GM18505 (cell line): ENCODE results near the gene NFYC.

Experiments
- ATAC-seq: cut with Tn5 transposase; IDR thresholded peaks from one replicate; pipeline ENCODE4 v1.9.1; 2021; ENCODE audit not compliant: unreplicated experiment
- POLR2A ChIP-seq: IDR thresholded peaks from 4 replicates; pipeline ENCODE4 v1.6.1; 2011; ENCODE audit warnings: borderline replicate concordance; ENCODE audit not compliant: insufficient read depth, insufficient read length; ENCODE audit errors: extremely low read depth

NFYC gene

DNA sequence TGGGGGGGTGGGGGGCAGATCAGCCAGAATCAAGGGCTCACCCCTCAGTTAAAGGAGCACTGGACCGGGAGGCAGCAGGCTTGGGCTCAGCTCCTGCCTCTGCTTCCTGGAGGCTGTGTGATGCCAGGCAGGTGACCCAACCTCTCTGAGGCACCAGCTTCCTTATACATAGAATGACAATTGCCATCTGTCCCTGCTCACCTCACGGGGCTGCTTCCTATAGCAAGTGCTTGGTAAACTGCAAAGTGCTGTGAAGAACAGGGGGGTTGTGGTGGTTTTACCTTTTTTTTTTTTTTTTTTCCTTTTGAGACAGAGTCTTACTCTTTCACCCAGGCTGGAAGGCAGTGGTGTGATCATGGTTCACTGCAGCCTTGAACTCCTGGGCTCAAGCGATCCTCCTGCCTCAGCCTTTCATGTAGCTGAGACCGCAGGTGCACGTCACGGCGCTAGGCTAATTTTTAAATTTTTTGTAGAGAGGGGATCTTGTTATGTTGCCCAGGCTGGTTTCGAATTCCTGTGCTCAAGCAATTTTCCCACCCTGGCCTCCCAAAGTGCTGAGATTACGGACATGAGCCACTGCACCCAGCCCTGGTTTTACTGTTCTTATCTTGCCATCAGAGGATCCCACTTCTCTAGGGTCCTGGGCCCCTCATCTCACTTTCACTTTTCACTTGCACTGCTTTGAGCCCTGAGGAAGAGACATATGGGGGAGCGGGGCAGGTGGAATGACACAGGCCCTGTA, 103.6 kb downstream of the NFYC start:
- peak; percentile 10 for TF ChIP-seq POLR2A
- no peak for ATAC-seq

- no peak for ATAC-seq
- peak; percentile 16 for TF ChIP-seq POLR2A
Observed at GRCh38 chr1:40795811-40796586, 104.5 kb downstream of the NFYC start.

DNA sequence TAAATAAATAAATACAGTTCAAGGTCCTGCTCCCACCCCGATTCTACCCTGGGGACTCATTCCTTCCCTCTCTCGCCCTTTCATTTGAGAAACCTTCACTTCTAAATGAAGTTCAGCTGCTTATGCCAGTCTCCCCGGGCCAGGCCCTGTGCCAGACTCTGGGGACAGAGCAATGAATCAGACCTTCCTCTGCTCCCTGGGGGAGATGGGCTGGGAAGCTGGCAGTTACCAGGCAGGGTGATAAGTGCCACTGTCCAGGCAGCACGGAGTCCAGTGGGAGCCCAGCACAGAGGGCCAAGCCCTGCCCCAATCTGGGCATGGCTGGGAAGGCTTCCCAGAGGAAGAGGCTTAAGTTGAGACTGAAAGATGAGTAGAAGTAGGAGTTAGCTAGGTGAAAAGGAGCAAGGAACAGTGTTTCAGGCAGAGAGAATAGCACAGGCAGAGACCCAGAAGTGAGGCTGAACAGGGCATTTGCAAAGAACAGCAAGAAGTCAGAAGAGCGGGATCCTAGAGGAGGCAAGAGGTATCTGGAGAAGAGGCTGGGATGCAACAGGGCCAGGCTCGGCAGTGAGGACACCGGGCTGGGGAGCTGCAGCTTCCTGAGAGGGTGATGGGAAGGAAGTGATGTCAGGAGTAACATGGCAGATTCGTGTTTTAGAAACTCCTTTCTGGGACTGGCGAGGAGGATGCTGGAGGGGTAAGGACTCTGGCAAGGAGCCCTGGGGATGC, 105.6 kb downstream of the NFYC start:
- ATAC-seq = no peak
- TF ChIP-seq POLR2A = no peak

DNA sequence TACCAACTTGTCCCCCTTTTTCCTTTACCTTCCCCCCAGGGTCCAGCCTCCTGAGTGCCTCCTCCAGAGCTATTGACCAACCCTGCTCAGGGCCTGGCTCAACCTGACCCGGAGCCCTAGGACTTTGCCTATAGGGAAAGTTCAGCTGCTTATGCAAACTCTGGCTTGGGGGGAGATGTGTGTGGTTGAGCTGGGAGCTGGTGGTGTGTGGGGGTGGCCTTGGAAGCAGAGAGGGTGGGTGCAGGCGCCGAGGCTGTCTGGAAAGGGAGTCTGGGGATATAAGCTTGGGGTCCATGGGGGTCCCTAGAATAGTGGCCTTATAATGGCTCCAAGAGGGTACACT, 106.1 kb downstream of the NFYC start:
- no peak for ATAC-seq
- TF ChIP-seq POLR2A = no peak

DNA sequence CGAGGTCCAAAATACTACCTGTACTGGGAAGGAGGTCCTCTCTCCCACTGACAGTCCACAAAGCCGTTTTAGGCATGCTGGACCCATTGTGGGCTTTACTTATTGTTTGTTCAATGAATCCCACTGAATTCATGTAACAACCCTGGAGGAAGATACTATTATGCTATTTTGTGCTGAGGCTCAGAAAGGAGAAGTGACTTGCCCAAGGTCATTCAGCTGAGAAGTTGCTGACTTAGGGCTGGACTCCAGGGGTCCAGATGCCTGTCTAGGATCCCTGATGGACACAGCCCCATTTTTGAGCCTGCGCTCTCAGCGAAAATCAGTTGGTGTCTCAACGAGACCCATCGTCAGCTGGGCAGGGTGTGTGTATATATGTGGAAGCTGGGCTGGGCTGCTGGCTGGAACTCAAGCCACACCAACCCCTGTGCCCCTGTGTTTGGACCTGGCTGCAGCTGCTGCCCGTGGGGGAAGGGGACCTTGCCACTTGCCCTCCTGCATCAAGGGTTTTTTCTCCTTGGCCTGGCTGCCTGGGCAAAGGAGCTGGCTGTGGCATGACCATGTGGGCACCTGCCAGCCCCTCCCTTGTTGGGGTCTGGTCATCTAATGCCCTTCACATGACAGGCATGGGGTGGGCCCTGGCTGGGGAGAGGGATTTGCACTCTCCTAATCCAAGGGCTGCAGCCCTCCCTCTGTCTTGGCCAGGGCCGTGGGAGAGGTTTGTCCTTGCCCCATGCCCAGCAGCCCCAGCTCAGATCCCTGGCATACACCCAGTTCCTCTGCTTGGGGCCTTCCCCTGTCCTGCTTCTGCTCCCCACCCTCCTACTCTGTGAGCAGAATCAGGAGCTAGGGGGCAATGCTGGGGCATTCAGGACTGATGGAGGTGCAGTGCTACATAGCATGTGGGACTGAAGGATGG, 107.1 kb downstream of the NFYC start:
- ATAC-seq = no peak
- TF ChIP-seq POLR2A = no peak

DNA sequence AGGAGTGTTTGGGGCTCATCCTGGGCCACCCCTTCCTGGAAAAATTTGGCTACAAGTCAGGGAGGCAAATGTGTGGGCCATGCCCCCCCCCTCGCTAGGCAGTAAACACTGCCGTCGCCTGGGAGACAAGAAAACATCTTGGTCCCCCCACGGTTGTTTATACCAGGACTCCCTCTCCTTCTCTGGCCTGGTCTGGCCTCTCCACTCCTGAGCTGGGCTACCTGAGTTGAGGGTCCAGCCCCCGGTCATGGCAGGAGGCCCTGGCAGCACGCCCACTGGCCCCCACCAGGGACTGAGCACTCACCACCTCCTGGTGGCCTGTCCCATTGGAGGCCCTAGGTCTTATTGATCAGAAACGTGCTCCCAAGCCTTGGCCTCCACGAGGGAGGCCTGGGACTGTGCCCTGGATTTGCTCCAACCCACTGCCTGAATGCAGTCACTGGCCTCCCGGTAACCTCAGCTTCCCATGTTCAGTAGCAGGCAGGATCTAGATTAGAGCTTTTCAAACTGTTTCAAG, 107.9 kb downstream of the NFYC start:
- no peak for ATAC-seq
- TF ChIP-seq POLR2A = no peak

DNA sequence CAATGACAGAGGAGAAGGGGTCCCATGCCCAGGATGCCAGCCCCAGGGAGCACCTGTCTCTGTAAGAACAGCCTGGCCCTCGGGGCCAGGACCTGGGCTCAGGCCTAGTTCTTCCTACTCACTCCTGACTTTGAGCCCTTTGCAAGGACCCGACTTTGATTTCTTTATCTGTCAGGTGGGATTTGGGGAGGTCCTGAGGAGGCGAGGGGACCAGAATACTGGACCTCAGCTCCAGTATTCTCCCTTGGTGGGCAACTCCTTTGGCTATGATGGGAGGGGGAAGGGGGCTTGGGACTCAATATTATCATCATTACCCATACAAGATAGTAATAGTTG, 110.2 kb downstream of the NFYC start:
- ATAC-seq = no peak
- no peak for TF ChIP-seq POLR2A

DNA sequence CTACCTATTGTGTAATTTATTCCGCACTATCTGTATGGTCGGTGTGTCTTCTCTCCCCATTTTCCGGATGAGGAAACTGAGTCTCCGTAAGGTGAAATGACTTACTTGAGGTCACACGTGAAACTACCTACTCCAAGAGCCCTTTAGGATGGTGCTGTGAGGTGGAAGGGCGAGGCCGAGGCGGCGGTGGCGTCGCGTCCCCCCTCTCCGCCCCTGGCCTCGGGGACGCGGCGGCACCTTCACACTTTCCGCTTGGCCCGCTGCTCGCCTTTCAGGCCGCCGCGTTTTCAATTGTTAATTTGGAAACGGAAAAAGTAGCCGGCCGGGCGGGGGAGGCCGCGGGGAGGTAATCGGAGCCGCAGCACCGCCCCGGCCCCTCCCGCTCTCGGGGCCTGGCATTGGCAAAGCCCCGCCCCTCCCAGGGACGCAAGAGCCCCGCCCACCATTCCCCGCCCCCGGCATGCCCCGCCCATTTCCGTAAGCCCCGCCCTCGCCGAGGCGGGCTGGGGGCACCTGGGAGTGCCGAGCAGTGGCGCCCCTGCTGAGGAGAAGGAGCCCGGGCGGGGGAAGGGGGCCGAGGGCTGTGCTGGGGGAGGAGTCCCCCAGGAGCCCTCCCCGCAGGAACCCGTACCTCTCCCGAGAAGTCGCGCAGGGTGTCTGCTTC, 110.7 kb downstream of the NFYC start:
- TF ChIP-seq POLR2A = no peak
- ATAC-seq = peak; percentile 73

DNA sequence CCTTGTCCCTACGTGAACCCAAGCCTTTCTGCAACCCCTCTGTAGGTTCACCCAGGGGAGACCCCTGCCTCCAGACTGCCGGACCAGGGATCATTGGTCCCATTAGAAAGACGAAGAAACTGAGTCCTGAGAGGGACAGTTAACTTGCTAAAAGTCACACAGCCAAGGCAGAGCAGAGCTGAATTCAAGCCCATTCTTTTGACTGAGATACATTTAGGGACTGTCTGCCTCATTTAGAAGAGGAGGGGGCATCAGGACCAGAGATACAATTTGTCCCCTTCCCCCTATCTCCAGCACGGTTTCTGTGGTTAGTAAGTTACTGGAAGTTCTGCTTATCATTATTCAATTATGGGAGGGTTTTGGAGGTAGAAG, 111.2 kb downstream of the NFYC start:
- no peak for TF ChIP-seq POLR2A
- ATAC-seq = no peak

GRCh38 chr1:40803447-40803846, 111.9 kb downstream of the NFYC start:
- ATAC-seq = no peak

DNA sequence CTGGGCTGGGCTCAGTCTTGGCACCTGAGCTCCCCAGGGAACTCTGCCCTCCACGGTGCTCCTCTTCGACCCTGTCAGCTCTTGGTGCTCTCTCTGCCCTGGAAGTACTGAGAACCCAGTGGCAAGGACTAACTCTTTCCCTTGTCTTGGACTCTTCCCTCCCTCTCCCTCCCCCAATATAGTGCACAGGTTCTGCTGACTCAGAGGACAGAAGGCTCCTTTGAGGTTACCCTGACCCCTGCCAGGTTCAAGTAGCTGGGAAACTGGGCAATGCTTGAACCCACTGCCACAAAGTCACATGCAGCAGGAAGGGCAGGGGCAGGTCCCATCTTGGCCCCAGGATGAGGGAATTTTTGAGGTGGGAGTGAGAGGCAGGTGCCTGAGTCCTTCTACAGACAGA, 112.4 kb downstream of the NFYC start:
- no peak for ATAC-seq
- TF ChIP-seq POLR2A = no peak

More at GRCh38 chr1:40803447-40803846, 111.9 kb downstream of the NFYC start:
- no peak for TF ChIP-seq POLR2A

- no peak for TF ChIP-seq POLR2A
Observed at GRCh38 chr1:40806240-40806639, 114.7 kb downstream of the NFYC start.

GRCh38 chr1:40806731-40807695, 115.5 kb downstream of the NFYC start:
- no peak for ATAC-seq
- TF ChIP-seq POLR2A = no peak

More at GRCh38 chr1:40806240-40806639, 114.7 kb downstream of the NFYC start:
- no peak for ATAC-seq
